ENCODE data around the gene CALHM6. TPM values are rescaled to one million over a fixed set of nuclear protein-coding genes. Genes with fewer than 3 reads are reported as not detected.
A peak's percentile ranks its signal among the peaks of the same experiment; 100 is the strongest.

CALHM6 gene
- total and polyA plus RNA-seq, 2 experiments from 2014 or later = 1.7 TPM; not detected in 1

- Histone ChIP-seq H3K9me2 (ENCODE audit: insufficient read depth) (no peaks in the 10 kb centered on the region), H3K9me3 (ENCODE audit: low read depth) (no peaks in the 10 kb centered on the region), H3K36me3 (ENCODE audit: low read depth) (no peaks in the 10 kb centered on the region), H3K9ac (peak overlapping the region; percentile 43), H2AFZ (0 out of 2 replicates have a peak overlapping the region, but pooled peaks have one; percentile 8), H3K79me2 (ENCODE audit: insufficient read depth) (no peaks in the 10 kb centered on the region), H4K20me1 (ENCODE audit: insufficient read depth) (no peaks in the 10 kb centered on the region), H3F3A (ENCODE audit: insufficient read depth) (peaks cover 40% of the 10 kb centered on the region), H3K4me3 (peak overlapping the region; percentile 16), H3K27ac (peak overlapping the region; percentile 84), H3K4me1 (ENCODE audit: insufficient read depth) (peaks cover 43% of the 10 kb centered on the region), H3K27me3 (replicated peaks; ENCODE audit: insufficient read depth) (no peaks in the 10 kb centered on the region), H3K4me2 (ENCODE audit: unreplicated experiment) (peak overlapping the region; percentile 70)
- DNase-seq = peak; percentile 95
- 0 to 4% methylated on average over 2 of the region's 2 CpGs for WGBS, 2 experiments (ENCODE audit: low coverage in 1 of 2, low lambda C conversion rate in 2 of 2, missing lambda C conversion rate in 2 of 2)
- in situ Hi-C loops (cut with MboI) = no loop called here
- TF ChIP-seq EZH2 (IDR thresholded peaks at IDR 0.05; ENCODE audit: insufficient read depth, poor library complexity, severe bottlenecking) = no peak
- TF ChIP-seq EZH2phosphoT487 (IDR thresholded peaks at IDR 0.05; ENCODE audit: insufficient read depth, low read depth) = no peak
Measured at GRCh38 chr6:116447496-116448011, 13.6 kb upstream of the CALHM6 start.

- no peak for TF ChIP-seq EZH2 (IDR thresholded peaks at IDR 0.05; ENCODE audit: insufficient read depth, poor library complexity, severe bottlenecking)
- no peak for TF ChIP-seq EZH2phosphoT487 (IDR thresholded peaks at IDR 0.05; ENCODE audit: insufficient read depth, low read depth)
- Histone ChIP-seq H3K9me2 (ENCODE audit: insufficient read depth) (no peaks in the 10 kb centered on the region), H3K4me1 (ENCODE audit: insufficient read depth) (peaks cover 25% of the 10 kb centered on the region), H3K9me3 (ENCODE audit: low read depth) (no peaks in the 10 kb centered on the region), H4K20me1 (ENCODE audit: insufficient read depth) (no peaks in the 10 kb centered on the region), H3F3A (ENCODE audit: insufficient read depth) (peaks cover 34% of the 10 kb centered on the region), H2AFZ (no peak overlapping the region), H3K4me3 (no peak overlapping the region), H3K36me3 (ENCODE audit: low read depth) (no peaks in the 10 kb centered on the region), H3K4me2 (ENCODE audit: unreplicated experiment) (no peak overlapping the region), H3K27ac (no peak overlapping the region), H3K27me3 (replicated peaks; ENCODE audit: insufficient read depth) (no peaks in the 10 kb centered on the region), H3K79me2 (ENCODE audit: insufficient read depth) (no peaks in the 10 kb centered on the region), H3K9ac (no peak overlapping the region)
- in situ Hi-C loops (cut with MboI) = no loop called here
- DNase-seq = no peak
- 95 to 100% methylated on average over 1 of the region's 1 CpG for WGBS, 2 experiments (ENCODE audit: low coverage in 1 of 2, low lambda C conversion rate in 2 of 2, missing lambda C conversion rate in 2 of 2)
Measured at GRCh38 chr6:116449565-116449964, 11.6 kb upstream of the CALHM6 start.

- Histone ChIP-seq H3K4me1 (ENCODE audit: insufficient read depth) (peaks cover 25% of the 10 kb centered on the region), H3K27ac (no peak overlapping the region), H3K9me2 (ENCODE audit: insufficient read depth) (no peaks in the 10 kb centered on the region), H3K27me3 (replicated peaks; ENCODE audit: insufficient read depth) (no peaks in the 10 kb centered on the region), H2AFZ (no peak overlapping the region), H3K9ac (no peak overlapping the region), H4K20me1 (ENCODE audit: insufficient read depth) (no peaks in the 10 kb centered on the region), H3K9me3 (ENCODE audit: low read depth) (no peaks in the 10 kb centered on the region), H3F3A (ENCODE audit: insufficient read depth) (peaks cover 30% of the 10 kb centered on the region), H3K4me3 (no peak overlapping the region), H3K4me2 (ENCODE audit: unreplicated experiment) (no peak overlapping the region), H3K36me3 (ENCODE audit: low read depth) (no peaks in the 10 kb centered on the region), H3K79me2 (ENCODE audit: insufficient read depth) (no peaks in the 10 kb centered on the region)
- WGBS, 2 experiments (ENCODE audit: low coverage in 1 of 2, low lambda C conversion rate in 2 of 2, missing lambda C conversion rate in 2 of 2) = 96 to 97% methylated on average over 1 of the region's 1 CpG
- TF ChIP-seq EZH2 (IDR thresholded peaks at IDR 0.05; ENCODE audit: insufficient read depth, poor library complexity, severe bottlenecking) (no peak), EZH2phosphoT487 (IDR thresholded peaks at IDR 0.05; ENCODE audit: insufficient read depth, low read depth) (no peak)
- in situ Hi-C loops (cut with MboI) = no loop called here
- no peak for DNase-seq
Measured at GRCh38 chr6:116450185-116450710, 10.9 kb upstream of the CALHM6 start.

GRCh38 chr6:116450769-116451740, 10.1 kb upstream of the CALHM6 start:
- TF ChIP-seq EZH2phosphoT487 (IDR thresholded peaks at IDR 0.05; ENCODE audit: insufficient read depth, low read depth) (no peak), EZH2 (IDR thresholded peaks at IDR 0.05; ENCODE audit: insufficient read depth, poor library complexity, severe bottlenecking) (no peak)
- Histone ChIP-seq H3K36me3 (ENCODE audit: low read depth) (no peaks in the 10 kb centered on the region), H3K4me3 (no peak overlapping the region), H3K9me3 (ENCODE audit: low read depth) (no peaks in the 10 kb centered on the region), H3K4me2 (ENCODE audit: unreplicated experiment) (no peak overlapping the region), H3K9ac (no peak overlapping the region), H2AFZ (no peak overlapping the region), H3K27ac (no peak overlapping the region), H4K20me1 (ENCODE audit: insufficient read depth) (no peaks in the 10 kb centered on the region), H3K4me1 (ENCODE audit: insufficient read depth) (peaks cover 20% of the 10 kb centered on the region), H3K27me3 (replicated peaks; ENCODE audit: insufficient read depth) (no peaks in the 10 kb centered on the region), H3K9me2 (ENCODE audit: insufficient read depth) (no peaks in the 10 kb centered on the region), H3K79me2 (ENCODE audit: insufficient read depth) (no peaks in the 10 kb centered on the region), H3F3A (ENCODE audit: insufficient read depth) (peaks cover 22% of the 10 kb centered on the region)
- 78 to 82% methylated on average over 9 of the region's 9 CpGs for WGBS, 2 experiments (ENCODE audit: low coverage in 1 of 2, low lambda C conversion rate in 2 of 2, missing lambda C conversion rate in 2 of 2)
- in situ Hi-C loops (cut with MboI) = no loop called here
- no peak for DNase-seq
